Peyer's patch (tissue), 4 donors: ENCODE results near the gene AGAP3. TPM values are rescaled to one million over a fixed set of nuclear protein-coding genes. Genes with fewer than 3 reads are reported as not detected.

Experiments used
- DNase-seq, 3 donors: peaks; one replicate each; pipeline ENCODE4 v3.0.0-alpha.2; 2017 to 2019
- H3K27ac ChIP-seq, 4 donors: fragments of 200-600 bp; sonication (generic); one replicate each; pipeline ENCODE4 v1.5.1; 2016 to 2019
- H3K27me3 ChIP-seq, 2 donors: fragments of 200-600 bp; sonication (generic); one replicate each; pipeline ENCODE4 v1.5.1; 2019
- H3K36me3 ChIP-seq, 3 donors: fragments of 200-600 bp; sonication (generic); one replicate each; pipeline ENCODE4 v1.5.1; 2016 to 2019
- H3K4me1 ChIP-seq, 4 donors: fragments of 200-600 bp; sonication (generic); one replicate each; pipeline ENCODE4 v1.5.1; 2016 to 2019
- H3K4me3 ChIP-seq, 4 donors: fragments of 200-600 bp; sonication (generic); 1 replicate in 3 of 4; 2 replicates in 1 of 4; pipeline ENCODE4 v1.5.1; 2016 to 2019; ENCODE audit warnings: mild to moderate bottlenecking in 1 of 4
- H3K9me3 ChIP-seq, 4 donors: fragments of 200-600 bp; sonication (generic); one replicate each; pipeline ENCODE4 v1.5.1; 2016 to 2019; ENCODE audit warnings: mild to moderate bottlenecking in 1 of 4
- CTCF ChIP-seq, 6 experiments: fragments of 450-650 bp in 4 of 6; fragments of 200-600 bp in 2 of 6; sonication (generic) in 1 of 6; IDR thresholded peaks; one replicate each; pipeline ENCODE4 v1.5.1; 2017 to 2019; ENCODE audit warnings: antibody characterized with exemption in 6 of 6, mild to moderate bottlenecking in 3 of 6, moderate library complexity in 1 of 6
- POLR2A ChIP-seq, 2 donors: fragments of 450-650 bp; IDR thresholded peaks; one replicate each; pipeline ENCODE4 v1.5.1; 2017; ENCODE audit warnings: antibody characterized with exemption in 2 of 2, mild to moderate bottlenecking in 2 of 2, moderate library complexity in 2 of 2
- total RNA-seq, 4 donors: library from RNA; depleted of rRNA; stranded (reverse); fragments of >200 nt; gene quantifications; one replicate each; pipeline ENCODE4 v1.1.0, GENCODE V29; 2016

Gene AGAP3
- total RNA-seq, 4 donors from 2014 or later, result 91.6 to 123 (median 101) TPM

- DNase-seq, result no peak
- TF ChIP-seq CTCF (IDR thresholded peaks at IDR 0.05) (peak in 1 of 6 experiments; percentile 14), POLR2A (IDR thresholded peaks at IDR 0.05) (no peak)
- Histone ChIP-seq H3K4me3 (peak within 1 kb of the TSS; percentile 21 to 53 (median 50)), H3K36me3 (no peaks in the 10 kb centered on the region), H3K9me3 (no peaks in the 10 kb centered on the region), H3K4me1 (peaks cover 0 to 20% (median 10%) of the 10 kb centered on the region in 4 donors), H3K27ac (no peak within 1 kb of the TSS), H3K27me3 (peaks cover 0 to 27% of the 10 kb centered on the region in 2 donors)
Measured at GRCh38 chr7:151167197-151167961, 81.1 kb downstream of the AGAP3 start, which contains the start of gene GBX1. TSS of gene GBX1 (minus strand) at chr7:151167694. CDS start at chr7:151167548, 146 bp downstream.

GRCh38 chr7:151168003-151168786, 81.9 kb downstream of the AGAP3 start:
- peak; percentile 36 to 65 (median 44) for TF ChIP-seq CTCF (IDR thresholded peaks at IDR 0.05)
- no peak for TF ChIP-seq POLR2A (IDR thresholded peaks at IDR 0.05)
- H3K4me3 ChIP-seq, result peak overlapping the region; percentile 21 to 53 (median 50)
- H3K27me3 ChIP-seq, result peaks cover 0 to 31% of the 10 kb centered on the region in 2 donors
- H3K9me3 ChIP-seq, result no peaks in the 10 kb centered on the region
- H3K27ac ChIP-seq, result no peak overlapping the region
- H3K4me1 ChIP-seq, result peaks cover 0 to 20% (median 10%) of the 10 kb centered on the region in 4 donors
- no peaks in the 10 kb centered on the region for H3K36me3 ChIP-seq
- peak in 2 of 3 donors; percentile 61 to 62 for DNase-seq

GRCh38 chr7:151168787-151169162, 82.5 kb downstream of the AGAP3 start:
- Histone ChIP-seq H3K36me3 (no peaks in the 10 kb centered on the region), H3K4me3 (no peak overlapping the region), H3K4me1 (peaks cover 0 to 20% (median 10%) of the 10 kb centered on the region in 4 donors), H3K27ac (no peak overlapping the region), H3K9me3 (no peaks in the 10 kb centered on the region), H3K27me3 (peaks cover 0 to 31% of the 10 kb centered on the region in 2 donors)
- DNase-seq, result no peak
- no peak for TF ChIP-seq POLR2A (IDR thresholded peaks at IDR 0.05)
- no peak for TF ChIP-seq CTCF (IDR thresholded peaks at IDR 0.05)

GRCh38 chr7:151172273-151173141, 86.2 kb downstream of the AGAP3 start:
- H3K9me3 ChIP-seq, result no peaks in the 10 kb centered on the region
- TF ChIP-seq POLR2A (IDR thresholded peaks at IDR 0.05), result no peak
- peak; percentile 99 to 100 (median 100) for TF ChIP-seq CTCF (IDR thresholded peaks at IDR 0.05)
- DNase-seq, result peak; percentile 60 to 88 (median 86)
- no peaks in the 10 kb centered on the region for H3K36me3 ChIP-seq
- H3K4me3 ChIP-seq, result no peak overlapping the region
- H3K4me1 ChIP-seq, result peaks cover 0 to 9% (median 3%) of the 10 kb centered on the region in 4 donors
- H3K27ac ChIP-seq, result no peak overlapping the region
- H3K27me3 ChIP-seq, result peaks cover 0 to 18% of the 10 kb centered on the region in 2 donors
